Heart left ventricle (tissue), 16 donors: ENCODE measurements around the gene RET. TPM values are rescaled to one million over a fixed set of nuclear protein-coding genes. Genes with fewer than 3 reads are reported as not detected.

ENCODE experiments used
- ATAC-seq, 4 donors: fragments of 200-7000 bp; cut with Tn5 transposase; one replicate each; pipeline ENCODE4 v1.9.1; 2020 to 2022; ENCODE audit warnings: moderate library complexity in 4 of 4, mild to moderate bottlenecking in 3 of 4, moderate number of reproducible peaks in 1 of 4
- DNase-seq, 5 donors: peaks; one replicate each; pipeline ENCODE4 v3.0.0-alpha.2; 2020
- H3K27ac ChIP-seq, 12 donors: fragments of 200-600 bp; sonication (generic) in 4 of 12; one replicate each; pipeline versions ENCODE4 v1.5.0 to v1.8.0; 2016 to 2022; ENCODE audit warnings: mild to moderate bottlenecking in 2 of 12
- H3K27me3 ChIP-seq, 9 donors: fragments of 200-600 bp; sonication (generic) in 2 of 9; one replicate each; pipeline versions ENCODE4 v1.5.1 to v1.8.0; 2016 to 2022; ENCODE audit warnings: mild to moderate bottlenecking in 3 of 9
- H3K36me3 ChIP-seq, 9 donors: fragments of 200-600 bp; sonication (generic) in 2 of 9; one replicate each; pipeline versions ENCODE4 v1.5.0 to v1.8.0; 2018 to 2022; ENCODE audit warnings: mild to moderate bottlenecking in 2 of 9
- H3K4me1 ChIP-seq, 12 donors: fragments of 200-600 bp; sonication (generic) in 4 of 12; one replicate each; pipeline versions ENCODE4 v1.5.0 to v1.8.0; 2016 to 2022; ENCODE audit warnings: mild to moderate bottlenecking in 3 of 12
- H3K4me3 ChIP-seq, 12 donors: fragments of 200-600 bp; sonication (generic) in 4 of 12; one replicate each; pipeline versions ENCODE4 v1.5.0 to v1.8.0; 2017 to 2022; ENCODE audit warnings: mild to moderate bottlenecking in 9 of 12, moderate library complexity in 4 of 12
- H3K9me3 ChIP-seq, 12 donors: fragments of 200-600 bp; sonication (generic) in 4 of 12; one replicate each; pipeline versions ENCODE4 v1.5.0 to v1.8.0; 2016 to 2022; ENCODE audit warnings: mild to moderate bottlenecking in 1 of 12
- CTCF ChIP-seq, 12 donors: fragments of 200-600 bp; sonication (generic) in 4 of 12; IDR thresholded peaks; one replicate each; pipeline versions ENCODE4 v1.5.0 to v1.8.0; 2018 to 2022; ENCODE audit warnings: antibody characterized with exemption in 12 of 12, mild to moderate bottlenecking in 5 of 12
- POLR2A ChIP-seq, 2 donors: fragments of 450-650 bp; IDR thresholded peaks; one replicate each; pipeline ENCODE4 v1.6.1; 2017; ENCODE audit warnings: antibody characterized with exemption in 2 of 2, mild to moderate bottlenecking in 2 of 2, moderate library complexity in 2 of 2
- WGBS, 4 donors: extraction: QIAGEN DNeasy Blood & Tissue Kit in 2 of 4; methylation state at CpG; one replicate each; pipeline versions ENCODE4 v1.1.5 to v1.1.7; 2013 to 2018; 5-methylcytosine and 5-hydroxymethylcytosine counted together
- intact Hi-C, 10 donors: fragments of 100-400 bp; cut with DNase I; formaldehyde crosslinking; loops; one replicate each; pipeline versions ENCODE4 v1.11.1 to v1.14.2; 2022
- long read RNA-seq, 3 donors: library from polyadenylated mRNA; unstranded; transcript quantifications; one replicate each; pipeline ENCODE4 v2.0.0, GENCODE V29; 2020 to 2021
- polyA plus RNA-seq, 2 donors: library from polyadenylated mRNA; stranded (reverse); fragments of 200-250 nt; gene quantifications; one replicate each; pipeline ENCODE4 v1.2.3, GENCODE V29; 2013
- total RNA-seq, 9 donors: library from RNA; depleted of rRNA in 2 of 9; stranded (reverse); fragments of >200 nt in 2 of 9; fragmentation: NEBNext Ultra II Directional in 3 of 9; extraction: Animal tissue kit (Norgen Biotek cat#: 25700) in 3 of 9; gene quantifications; one replicate each; pipeline versions ENCODE4 v1.1.0 to v1.2.4, GENCODE V29; 2016 to 2023
- donor health status: ischemic (EF 13 %, LVEDD 7.1; RV severe dilation, severe dysfunction).
- donor health status: healthy with polysubstance abuse.
- donor health status: DM: no; HTN: yes; CAD: no.
- donor health status: DM: no; HTN: no; CAD: no.
- donor health status: ischemic (EF 25% LVEDD 6.9; RV normal size, moderate dysfunction).
- donor health status: ischemic (EF 25% LVEDD 5.7; RV mildly dilated, moderate dysfunction).
- donor health status: healthy.
- donor health status: DM: yes; HTN: yes; CAD: no.
- donor health status: ischemic (EF 35%, LVEDD 5.7; RV mildly dilated, moderate dysfunction).
- donor health status: nonischemic (EF 11% LVEDD 7.7; RV severe dilation, severe dysfunction).
- donor health status: DM: yes; HTN: yes; CAD: no.
- donor health status: PGD.
- donor health status: ischemic (EF 29% LVEDD 5.4; RV normal size, mild dysfunction).
- donor health status: nonischemic (EF 23%, LVEDD 6.1; RV moderate dilation, normal function).

The RET gene
- total RNA-seq (1 to 10 TPM in 4 of 9 donors, under 1 TPM in 5; 0.12 to 3.3 (median 0.66) TPM), polyA plus RNA-seq (under 1 TPM; 0.29 to 0.84 TPM)
- long read RNA-seq, donor 1, result 0 reads
- long read RNA-seq, donor 2, result 0 reads
- long read RNA-seq, donor 3, result 0 reads

GRCh38 chr10:43076876-43077420 is at the start of gene RET:
TSS of gene RET (plus strand) at chr10:43077069. CDS start at chr10:43077259, 190 bp downstream.
- DNase-seq (peak in 3 of 5 donors; percentile 47 to 77 (median 56)), ATAC-seq (peak in 3 of 4 donors; percentile 31 to 70 (median 45))
- no peak within 1 kb of the TSS for H3K27ac ChIP-seq
- WGBS, 4 donors, result 0 to 1% (median 1%) methylated on average over 23 to 78 of the region's 78 CpGs
- peak within 1 kb of the TSS; percentile 26 to 60 (median 50) for H3K4me3 ChIP-seq
- H3K27me3 ChIP-seq, result peaks cover 12 to 87% (median 36%) of the 10 kb centered on the region in 9 donors
- H3K9me3 ChIP-seq, result no peaks in the 10 kb centered on the region
- TF ChIP-seq CTCF (IDR thresholded peaks at IDR 0.05) (no peak), POLR2A (IDR thresholded peaks at IDR 0.05) (no peak)
- no peaks in the 10 kb centered on the region for H3K36me3 ChIP-seq
- intact Hi-C loops, result loop anchor here in 1 of 10 donors (10.0 kb wide), 1 partner anchor 122 kb away; no protein-coding TSS in a partner anchor
- peaks cover 0 to 22% (median 2%) of the 10 kb centered on the region in 12 donors for H3K4me1 ChIP-seq

- DNase-seq, result no peak
- Histone ChIP-seq H3K36me3 (no peaks in the 10 kb centered on the region), H3K9me3 (peaks cover 0 to 16% (median 3%) of the 10 kb centered on the region in 12 donors), H3K4me3 (no peak overlapping the region), H3K27me3 (peaks cover 0 to 43% (median 3%) of the 10 kb centered on the region in 9 donors), H3K4me1 (peaks cover 0 to 13% (median 0%) of the 10 kb centered on the region in 12 donors), H3K27ac (no peak overlapping the region)
- TF ChIP-seq CTCF (IDR thresholded peaks at IDR 0.05), result no peak
- no peak for TF ChIP-seq POLR2A (IDR thresholded peaks at IDR 0.05)
- 76 to 87% (median 77%) methylated on average over 10 to 11 of the region's 11 CpGs for WGBS, 4 donors
- intact Hi-C loops, result no loop called here
- no peak for ATAC-seq
Observed at GRCh38 chr10:43027331-43027955, 49.4 kb upstream of the RET start.

GRCh38 chr10:43028143-43028542 is 48.7 kb upstream of the RET start:
- intact Hi-C loops, result no loop called here
- DNase-seq (no peak), ATAC-seq (peak in 1 of 4 donors; percentile 19)
- Histone ChIP-seq H3K27me3 (peaks cover 0 to 38% (median 3%) of the 10 kb centered on the region in 9 donors), H3K9me3 (peaks cover 0 to 23% (median 9%) of the 10 kb centered on the region in 12 donors), H3K4me1 (peaks cover 0 to 13% (median 0%) of the 10 kb centered on the region in 12 donors), H3K36me3 (no peaks in the 10 kb centered on the region), H3K27ac (no peak overlapping the region), H3K4me3 (no peak overlapping the region)
- TF ChIP-seq POLR2A (IDR thresholded peaks at IDR 0.05) (no peak), CTCF (IDR thresholded peaks at IDR 0.05) (no peak)
- 82 to 95% (median 87%) methylated on average over 4 to 6 of the region's 6 CpGs for WGBS, 4 donors

GRCh38 chr10:43029043-43029442 is 47.8 kb upstream of the RET start:
- H3K27ac ChIP-seq, result no peak overlapping the region
- DNase-seq (no peak), ATAC-seq (no peak)
- peaks cover 0 to 32% (median 3%) of the 10 kb centered on the region in 9 donors for H3K27me3 ChIP-seq
- WGBS, 4 donors, result 63 to 81% (median 78%) methylated on average over 3 to 7 of the region's 7 CpGs
- no peaks in the 10 kb centered on the region for H3K36me3 ChIP-seq
- H3K9me3 ChIP-seq, result peaks cover 0 to 32% (median 13%) of the 10 kb centered on the region in 12 donors
- TF ChIP-seq POLR2A (IDR thresholded peaks at IDR 0.05), result no peak
- TF ChIP-seq CTCF (IDR thresholded peaks at IDR 0.05), result no peak
- peaks cover 0 to 13% (median 0%) of the 10 kb centered on the region in 12 donors for H3K4me1 ChIP-seq
- no peak overlapping the region for H3K4me3 ChIP-seq
- intact Hi-C loops, result no loop called here
